ENCODE results near the gene BUB3.

DNA sequence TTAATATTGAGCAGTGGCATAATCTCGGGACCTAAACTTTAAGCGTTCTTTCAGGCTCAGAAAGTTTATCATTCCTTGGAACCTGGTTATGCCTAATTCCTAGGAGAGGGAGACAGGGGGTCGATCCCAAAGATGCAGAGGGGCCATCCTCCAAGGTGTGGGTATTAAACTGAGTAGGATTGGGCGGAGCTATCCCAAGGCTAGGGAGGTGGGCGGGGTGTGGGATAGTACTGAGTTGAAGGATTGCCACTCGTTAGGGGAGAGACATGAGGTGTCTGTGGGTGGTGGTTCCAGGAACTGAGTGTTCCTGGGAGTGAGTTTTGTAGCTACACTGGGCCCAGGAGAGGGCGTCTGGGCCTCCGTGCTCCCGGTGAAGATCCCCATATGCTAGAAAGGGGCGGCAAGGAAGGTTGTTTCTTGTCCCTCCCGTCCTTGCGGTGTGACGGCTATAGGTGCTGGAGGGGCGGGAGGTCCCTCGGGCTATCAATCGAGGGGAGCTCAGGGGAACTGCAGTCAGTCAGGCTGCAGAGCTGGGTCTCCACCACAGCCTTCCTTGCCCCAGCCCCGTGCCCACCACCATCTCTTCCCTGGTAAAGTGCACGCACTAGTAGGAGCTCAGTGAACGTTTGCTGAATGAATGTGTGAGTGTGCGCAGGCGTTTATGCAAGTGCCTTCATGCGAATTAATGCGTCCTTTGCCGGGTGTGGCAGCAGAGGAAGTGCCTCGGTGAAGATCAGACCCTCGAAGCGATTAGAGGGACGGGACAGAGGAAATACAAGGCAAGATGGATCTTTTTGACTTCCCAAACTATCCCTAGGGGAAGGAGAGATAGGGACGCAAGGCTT lies 9.3 kb upstream of the BUB3 start:
- TF ChIP-seq, protein P1, sequence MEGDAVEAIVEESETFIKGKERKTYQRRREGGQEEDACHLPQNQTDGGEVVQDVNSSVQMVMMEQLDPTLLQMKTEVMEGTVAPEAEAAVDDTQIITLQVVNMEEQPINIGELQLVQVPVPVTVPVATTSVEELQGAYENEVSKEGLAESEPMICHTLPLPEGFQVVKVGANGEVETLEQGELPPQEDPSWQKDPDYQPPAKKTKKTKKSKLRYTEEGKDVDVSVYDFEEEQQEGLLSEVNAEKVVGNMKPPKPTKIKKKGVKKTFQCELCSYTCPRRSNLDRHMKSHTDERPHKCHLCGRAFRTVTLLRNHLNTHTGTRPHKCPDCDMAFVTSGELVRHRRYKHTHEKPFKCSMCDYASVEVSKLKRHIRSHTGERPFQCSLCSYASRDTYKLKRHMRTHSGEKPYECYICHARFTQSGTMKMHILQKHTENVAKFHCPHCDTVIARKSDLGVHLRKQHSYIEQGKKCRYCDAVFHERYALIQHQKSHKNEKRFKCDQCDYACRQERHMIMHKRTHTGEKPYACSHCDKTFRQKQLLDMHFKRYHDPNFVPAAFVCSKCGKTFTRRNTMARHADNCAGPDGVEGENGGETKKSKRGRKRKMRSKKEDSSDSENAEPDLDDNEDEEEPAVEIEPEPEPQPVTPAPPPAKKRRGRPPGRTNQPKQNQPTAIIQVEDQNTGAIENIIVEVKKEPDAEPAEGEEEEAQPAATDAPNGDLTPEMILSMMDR (conservative IDR thresholded peaks at IDR 0.05) = peak; percentile 54
- no peak for TF ChIP-seq ZFX (IDR thresholded peaks at IDR 0.05)

Measured in C4-2B (cell line).